GM12878 (cell line): Measurements from ENCODE around the gene ADARB1. TPM values are rescaled to one million over a fixed set of nuclear protein-coding genes. Genes with fewer than 3 reads are reported as not detected.

Experiments used
- ATAC-seq: fragments of 200-7000 bp; cut with Tn5 transposase; 3 replicates; pipeline ENCODE4 v1.9.1; 2020; ENCODE audit warnings: mild to moderate bottlenecking, moderate library complexity
- BruUV-seq: library from RNA; stranded (reverse); fragments of 400-500 nt; replicated peaks from 2 replicates; lab custom pipeline; 2021; lab: Mats Ljungman, UMichigan
- CTCF ChIA-PET: fragments of 300-600 bp; sonication (Branson Sonifier 250); formaldehyde crosslinking; extraction: SDS; loops from one replicate; lab custom pipeline; 2021; ENCODE audit warnings: inconsistent platforms; lab: Yijun Ruan, JAX
- POLR2A ChIA-PET: fragments of 350-600 bp; formaldehyde crosslinking; extraction: SDS; loops from one replicate; lab custom pipeline; 2021; ENCODE audit warnings: inconsistent platforms; lab: Charles Lee
- RAD21 ChIA-PET: fragments of 300-600 bp; sonication (Branson Sonifier 250); formaldehyde crosslinking; loops from one replicate; lab custom pipeline; 2023; ENCODE audit warnings: antibody characterized with exemption; ENCODE audit not compliant: unreplicated experiment; lab: Charles Lee
- SMC1A ChIA-PET: fragments of 300-600 bp; sonication (Branson Sonifier 250); formaldehyde crosslinking; loops from one replicate; lab custom pipeline; 2023; ENCODE audit not compliant: unreplicated experiment, uncharacterized antibody; lab: Charles Lee
- DNase-seq: peaks from one replicate; pipeline ENCODE4 v3.0.0-alpha.2; 2011; ENCODE audit warnings: low read depth, low spot score
- FAIRE-seq: peaks from 3 replicates; lab custom pipeline; 2011; peaks lifted over from hg19 to GRCh38; lab: Jason Lieb, UNC
- H2AFZ ChIP-seq: 2 replicates; pipeline ENCODE4 v1.6.0; 2011; ENCODE audit warnings: low read depth, low read length, control low read depth; ENCODE audit not compliant: control insufficient read depth
- H3K27ac ChIP-seq: 2 replicates; pipeline ENCODE4 v1.5.1; 2011; ENCODE audit warnings: control low read depth; ENCODE audit not compliant: control insufficient read depth, insufficient read depth
- H3K27me3 ChIP-seq, 2 experiments: replicated peaks in 1 of 2; 2 replicates each; pipeline versions ENCODE4 v1.6.0 to v1.6.1; 2011; ENCODE audit warnings: low read length in 1 of 2; ENCODE audit not compliant: control insufficient read depth in 2 of 2, insufficient read depth in 2 of 2
- H3K36me3 ChIP-seq, 2 experiments: 2 replicates each; pipeline ENCODE4 v1.5.1; 2011; ENCODE audit warnings: low read length in 1 of 2; ENCODE audit not compliant: control insufficient read depth in 2 of 2, insufficient read depth in 2 of 2
- H3K4me1 ChIP-seq: 2 replicates; pipeline ENCODE4 v1.6.1; 2011; ENCODE audit warnings: mild to moderate bottlenecking, low read length, moderate library complexity, mixed read lengths; ENCODE audit not compliant: control insufficient read depth, insufficient read depth
- H3K4me2 ChIP-seq: 2 replicates; pipeline ENCODE4 v1.6.0; 2011; ENCODE audit warnings: control low read depth; ENCODE audit not compliant: control insufficient read depth, insufficient read depth
- H3K4me3 ChIP-seq: fragments of 200-600 bp; sonication (generic); 2 replicates; pipeline ENCODE4 v1.5.1; 2016
- H3K79me2 ChIP-seq: 2 replicates; pipeline ENCODE4 v1.6.0; 2011; ENCODE audit warnings: low read length; ENCODE audit not compliant: control insufficient read depth, insufficient read depth
- H3K9ac ChIP-seq: 2 replicates; pipeline ENCODE4 v1.8.0; 2011; ENCODE audit warnings: low read length, control low read depth, mixed read lengths; ENCODE audit not compliant: control insufficient read depth, insufficient read depth
- H3K9me3 ChIP-seq: replicated peaks from 3 replicates; pipeline ENCODE4 v1.5.1; 2011; ENCODE audit warnings: mild to moderate bottlenecking, low read length; ENCODE audit not compliant: control insufficient read depth, insufficient read depth
- H4K20me1 ChIP-seq: 2 replicates; pipeline ENCODE4 v1.6.0; 2011; ENCODE audit not compliant: control insufficient read depth, insufficient read depth
- CHD1 ChIP-seq: IDR thresholded peaks from 2 replicates; pipeline ENCODE4 v1.6.1; 2012; ENCODE audit warnings: low read depth, low read length, improper control_type of control experiment
- GATAD2B ChIP-seq: fragments of 450-650 bp; conservative IDR thresholded peaks from 2 replicates; pipeline ENCODE4 v1.6.1; 2017; ENCODE audit warnings: low read depth, mild to moderate bottlenecking, moderate library complexity
- RFX5 ChIP-seq: IDR thresholded peaks from 2 replicates; pipeline ENCODE4 v1.6.1; 2011; ENCODE audit warnings: low read depth, low read length, improper control_type of control experiment
- ZNF622 ChIP-seq: fragments of 450-650 bp; IDR thresholded peaks from 2 replicates; pipeline ENCODE4 v1.6.1; 2017; ENCODE audit warnings: mild to moderate bottlenecking, inconsistent platforms
- ZZZ3 ChIP-seq: IDR thresholded peaks from 2 replicates; pipeline ENCODE4 v1.6.1; 2011; ENCODE audit warnings: low read depth; ENCODE audit not compliant: control insufficient read depth, insufficient read length
- WGBS: methylation state at CpG from one replicate; pipeline ENCODE4 v1.1.6; 2016; ENCODE audit warnings: low lambda C conversion rate; ENCODE audit not compliant: insufficient replicate concordance, insufficient coverage; ENCODE audit errors: missing lambda C conversion rate; 5-methylcytosine and 5-hydroxymethylcytosine counted together
- in situ Hi-C: fragments of 300-500 bp; cut with MboI; formaldehyde crosslinking; loops from 9 replicates; pipeline ENCODE4 v1.14.3; 2018; ENCODE audit warnings: mixed read lengths
- intact Hi-C: fragments of 100-400 bp; cut with micrococcal nuclease; formaldehyde crosslinking; loops from one replicate; pipeline ENCODE4 v1.14.2; 2022; ENCODE audit not compliant: unreplicated experiment
- polyA plus RNA-seq, 11 experiments: library from polyadenylated mRNA; depleted of rRNA in 4 of 11; unstranded in 6 of 11; stranded (reverse) in 5 of 11; fragments of >200 nt; fragmentation: Nextera tagmentation in 4 of 11; fragmentation: Illumina TruSeq in 1 of 11; extraction: Ambion mirVana in 4 of 11; extraction: Trizol in 1 of 11; gene quantifications; 1 replicate in 1 of 11; 2 replicates in 10 of 11; pipeline versions ENCODE4 v1.2.1 to v1.2.3, GENCODE V29; 2011 to 2016; ENCODE audit warnings: inconsistent platforms in 2 of 11, missing spikeins in 2 of 11, low read depth in 1 of 11
- total RNA-seq, 4 experiments: library from RNA; depleted of rRNA in 3 of 4; stranded (reverse); fragments of >200 nt in 3 of 4; fragmentation: Illumina TruSeq in 1 of 4; extraction: Trizol in 1 of 4; gene quantifications; 2 replicates each; pipeline versions ENCODE4 v1.2.1 to v1.2.3, GENCODE V29; 2013 to 2021
- TF ChIP-seq, protein P1 (sequence below): fragments of 450-650 bp; IDR thresholded peaks from 2 replicates; pipeline ENCODE4 v1.6.1; 2016; ENCODE audit warnings: mild to moderate bottlenecking

ADARB1 gene
- total and polyA plus RNA-seq, 10 of the 15 experiments (the other 5 are each of a cell fraction or from before 2014, with no cell fraction given) = 5.7 to 61.7 (median 25.3) TPM

GRCh38 chr21:45030682-45031570, 43.5 kb upstream of the ADARB1 start:
- no peaks in the 10 kb centered on the region; the same call in 2 of the 3 replicates for H3K9me3 ChIP-seq
- H3K4me1 ChIP-seq = no peaks in the 10 kb centered on the region
- no peak for ATAC-seq
- no peak for FAIRE-seq
- POLR2A ChIA-PET = no interaction called here
- RAD21 ChIA-PET = no interaction called here
- no peaks in the 10 kb centered on the region for H3K36me3 ChIP-seq
- intact Hi-C loops = no loop called here
- H3K79me2 ChIP-seq = no peaks in the 10 kb centered on the region
- no peak for TF ChIP-seq RFX5
- TF ChIP-seq GATAD2B = no peak
- TF ChIP-seq ZZZ3 = no peak
- TF ChIP-seq CHD1 = no peak
- TF ChIP-seq, protein P1, sequence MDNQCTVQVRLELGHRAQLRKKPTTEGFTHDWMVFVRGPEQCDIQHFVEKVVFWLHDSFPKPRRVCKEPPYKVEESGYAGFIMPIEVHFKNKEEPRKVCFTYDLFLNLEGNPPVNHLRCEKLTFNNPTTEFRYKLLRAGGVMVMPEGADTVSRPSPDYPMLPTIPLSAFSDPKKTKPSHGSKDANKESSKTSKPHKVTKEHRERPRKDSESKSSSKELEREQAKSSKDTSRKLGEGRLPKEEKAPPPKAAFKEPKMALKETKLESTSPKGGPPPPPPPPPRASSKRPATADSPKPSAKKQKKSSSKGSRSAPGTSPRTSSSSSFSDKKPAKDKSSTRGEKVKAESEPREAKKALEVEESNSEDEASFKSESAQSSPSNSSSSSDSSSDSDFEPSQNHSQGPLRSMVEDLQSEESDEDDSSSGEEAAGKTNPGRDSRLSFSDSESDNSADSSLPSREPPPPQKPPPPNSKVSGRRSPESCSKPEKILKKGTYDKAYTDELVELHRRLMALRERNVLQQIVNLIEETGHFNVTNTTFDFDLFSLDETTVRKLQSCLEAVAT = no peak
- TF ChIP-seq ZNF622 = no peak
- no peak overlapping the region for H2AFZ ChIP-seq
- in situ Hi-C loops = no loop called here
- H3K4me2 ChIP-seq = no peak overlapping the region
- no peaks in the 10 kb centered on the region; a peak in 3 of 4 replicates for H3K27me3 ChIP-seq
- H3K9ac ChIP-seq = no peak overlapping the region
- SMC1A ChIA-PET = no interaction called here
- CTCF ChIA-PET = interaction anchor here (1.5 to 1.7 kb wide), 2 partner anchors 97 to 107 kb away, joined by 3 read pairs; no protein-coding TSS in a partner anchor
- no peak overlapping the region for H3K27ac ChIP-seq
- no peak for DNase-seq
- no peak overlapping the region for H3K4me3 ChIP-seq
- no TSS peak for BruUV-seq
- 21% methylated on average over 20 of the region's 23 CpGs for WGBS
- H4K20me1 ChIP-seq = no peaks in the 10 kb centered on the region
